ENCODE results near the gene SRGAP2.
"Not testable (repeated sequence)": the region's sequence is repeated elsewhere in the genome, so short reads cannot be mapped to it uniquely, and the experiment has no call there.

GRCh38 chr1:206243335-206243734, 40.0 kb downstream of the SRGAP2 start:
- not testable (repeated sequence) for TF ChIP-seq CTCF, POLR2A (IDR thresholded peaks at IDR 0.05)

All from right lobe of liver (tissue), 4 donors.